K562 (cell line): Measurements from ENCODE around the gene CYS1. TPM values are rescaled to one million over a fixed set of nuclear protein-coding genes. Genes with fewer than 3 reads are reported as not detected.
A peak's percentile ranks its signal among the peaks of the same experiment; 100 is the strongest.
"Not testable (repeated sequence)": the region's sequence is repeated elsewhere in the genome, so short reads cannot be mapped to it uniquely, and the experiment has no call there.

ENCODE experiments used
- ATAC-seq: fragments of 200-7000 bp; cut with Tn5 transposase; 3 replicates; pipeline ENCODE4 v1.9.1; 2020; ENCODE audit warnings: moderate library complexity
- BruUV-seq: library from RNA; stranded (reverse); fragments of 400-500 nt; replicated peaks from 2 replicates; lab custom pipeline; 2021; lab: Mats Ljungman, UMichigan
- CTCF ChIA-PET: fragments of 300-600 bp; formaldehyde crosslinking; extraction: SDS; loops from one replicate; lab custom pipeline; 2021; ENCODE audit warnings: low intra/inter-chr PET ratio; lab: Yijun Ruan, JAX
- POLR2A ChIA-PET: fragments of 300-600, 350-650 bp; sonication (Branson Sonifier 250); formaldehyde crosslinking; extraction: SDS; loops from one replicate; lab custom pipeline; 2021; ENCODE audit warnings: antibody characterized with exemption, inconsistent platforms; lab: Yijun Ruan, JAX
- DNase-seq, 4 experiments: peaks; one replicate each; pipeline versions ENCODE4 v3.0.0 to v3.0.0-alpha.2; 2011 to 2018; ENCODE audit warnings: low spot score in 3 of 4, mixed read lengths in 3 of 4; ENCODE audit errors: extremely low read depth in 1 of 4
- FAIRE-seq: peaks from 2 replicates; lab custom pipeline; 2011; peaks lifted over from hg19 to GRCh38; lab: Jason Lieb, UNC
- H2AFZ ChIP-seq: 2 replicates; pipeline ENCODE4 v1.6.0; 2011; ENCODE audit warnings: low read depth, low read length, control low read depth, inconsistent platforms
- H3K27ac ChIP-seq: fragments of 200-600 bp; 3 replicates; pipeline ENCODE4 v1.8.0; 2011; ENCODE audit warnings: low read depth, mild to moderate bottlenecking, control low read depth, inconsistent platforms, low read length, moderate library complexity, mixed read lengths; ENCODE audit errors: extremely low read depth
- H3K27me3 ChIP-seq, 2 experiments: fragments of 300-600 bp in 1 of 2; 2 replicates in 1 of 2; 3 replicates in 1 of 2; pipeline versions ENCODE4 v1.6.0 to v1.8.0; 2011; ENCODE audit warnings: inconsistent platforms in 2 of 2, low read length in 2 of 2, mild to moderate bottlenecking in 1 of 2, mixed read lengths in 1 of 2, moderate library complexity in 1 of 2; ENCODE audit not compliant: control insufficient read depth in 2 of 2, insufficient read depth in 2 of 2
- H3K36me3 ChIP-seq: fragments of 300-600 bp; 3 replicates; pipeline ENCODE4 v1.8.0; 2011; ENCODE audit warnings: mild to moderate bottlenecking, low read length, inconsistent platforms; ENCODE audit not compliant: control insufficient read depth, insufficient read depth
- H3K4me1 ChIP-seq, 2 experiments: fragments of 200-600 bp in 1 of 2; replicated peaks in 1 of 2; 2 replicates in 1 of 2; 3 replicates in 1 of 2; pipeline versions ENCODE4 v1.5.1 to v1.8.0; 2011; ENCODE audit warnings: inconsistent platforms in 2 of 2, low read length in 2 of 2, mild to moderate bottlenecking in 1 of 2, mixed read lengths in 1 of 2, moderate library complexity in 1 of 2; ENCODE audit not compliant: control insufficient read depth in 2 of 2, insufficient read depth in 2 of 2
- H3K4me2 ChIP-seq: 2 replicates; pipeline ENCODE4 v1.6.1; 2011; ENCODE audit warnings: low read length, control low read depth, inconsistent platforms, mixed read lengths; ENCODE audit not compliant: insufficient read depth
- H3K4me3 ChIP-seq: fragments of 200-600 bp; sonication (generic), shearing (Covaris generic); 2 replicates; pipeline ENCODE4 v1.5.1; 2016; ENCODE audit warnings: control low read depth, inconsistent platforms
- H3K79me2 ChIP-seq: fragments of 200-600 bp; 3 replicates; pipeline ENCODE4 v1.8.0; 2011; ENCODE audit warnings: low read length, inconsistent platforms; ENCODE audit not compliant: control insufficient read depth, insufficient read depth
- H3K9ac ChIP-seq, 2 experiments: 2 replicates each; pipeline versions ENCODE4 v1.6.0 to v1.6.1; 2011; ENCODE audit warnings: low read depth in 2 of 2, low read length in 2 of 2, control low read depth in 1 of 2, inconsistent platforms in 1 of 2, mild to moderate bottlenecking in 1 of 2, mixed read lengths in 1 of 2; ENCODE audit not compliant: insufficient read depth in 1 of 2
- H3K9me1 ChIP-seq: one replicate; pipeline ENCODE4 v1.6.0; 2011; ENCODE audit warnings: inconsistent platforms, mild to moderate bottlenecking, low read length, moderate library complexity; ENCODE audit not compliant: control insufficient read depth, insufficient read depth
- H3K9me3 ChIP-seq: replicated peaks from 2 replicates; pipeline ENCODE4 v1.5.1; 2011; ENCODE audit warnings: low read depth, low read length, inconsistent platforms; ENCODE audit not compliant: control insufficient read depth, insufficient read depth
- H4K20me1 ChIP-seq: replicated peaks from 2 replicates; pipeline ENCODE4 v1.6.1; 2011; ENCODE audit warnings: low read length, inconsistent platforms, mixed read lengths; ENCODE audit not compliant: control insufficient read depth, insufficient read depth
- EP300 ChIP-seq: IDR thresholded peaks from 2 replicates; pipeline ENCODE4 v1.6.1; 2012; ENCODE audit warnings: low read length, improper control_type of control experiment
- NELFE ChIP-seq: IDR thresholded peaks from 2 replicates; pipeline ENCODE4 v1.6.1; 2011; ENCODE audit warnings: mild to moderate bottlenecking; ENCODE audit not compliant: insufficient read depth, insufficient read length
- NFYB ChIP-seq: IDR thresholded peaks from 2 replicates; pipeline ENCODE4 v1.6.1; 2011; ENCODE audit warnings: mild to moderate bottlenecking, moderate library complexity; ENCODE audit not compliant: insufficient read length; ENCODE audit errors: extremely low read depth
- PRPF4 ChIP-seq: fragments of 200-400 bp; formaldehyde crosslinking; IDR thresholded peaks from one replicate; pipeline ENCODE4 v1.6.1; 2017; ENCODE audit warnings: low read length, low read depth, mild to moderate bottlenecking; ENCODE audit not compliant: insufficient read depth, poor library complexity, severe bottlenecking
- WGBS: fragments of 100-300 bp; shearing (Covaris generic); methylation state at CpG from one replicate; pipeline ENCODE4 v1.1.6; 2016; ENCODE audit warnings: low coverage, mixed read lengths; ENCODE audit not compliant: insufficient coverage; ENCODE audit errors: missing lambda C conversion rate; 5-methylcytosine and 5-hydroxymethylcytosine counted together
- in situ Hi-C: fragments of 300-500 bp; cut with MboI; formaldehyde crosslinking; loops from 4 replicates; pipeline ENCODE4 v1.15.0; 2018; ENCODE audit warnings: inconsistent platforms, mixed read lengths
- intact Hi-C: fragments of 100-400 bp; cut with micrococcal nuclease; formaldehyde crosslinking; loops from 2 replicates; pipeline ENCODE4 v1.14.2; 2022
- polyA plus RNA-seq, 8 experiments: library from polyadenylated mRNA; depleted of rRNA in 4 of 8; stranded (reverse) in 5 of 8; unstranded in 3 of 8; fragments of >200 nt; fragmentation: Nextera tagmentation in 2 of 8; fragmentation: Illumina TruSeq in 1 of 8; extraction: Ambion mirVana in 2 of 8; extraction: Trizol in 1 of 8; gene quantifications; 2 replicates each; pipeline versions ENCODE4 v1.2.1 to v1.2.3, GENCODE V29; 2011 to 2014; ENCODE audit warnings: inconsistent platforms in 1 of 8, missing spikeins in 1 of 8
- total RNA-seq, 7 experiments: library from RNA; depleted of rRNA in 6 of 7; stranded (reverse); fragments of >200 nt in 6 of 7; fragmentation: Illumina TruSeq in 2 of 7; extraction: Trizol in 2 of 7; gene quantifications; 2 replicates each; pipeline versions ENCODE4 v1.2.1 to v1.2.3, GENCODE V29; 2011 to 2021; ENCODE audit warnings: low replicate concordance in 1 of 7

CYS1 gene
- total and polyA plus RNA-seq, 9 of the 15 experiments (the other 6 are each of a cell fraction or from before 2014, with no cell fraction given): 0.11 to 0.13 TPM; not detected in 7

GRCh38 chr2:10091889-10092244 lies 11.7 kb upstream of the CYS1 start:
- peak; percentile 8 for TF ChIP-seq NFYB
- H3K27ac ChIP-seq, CTCF ChIA-PET, H3K9me3 ChIP-seq, ATAC-seq, FAIRE-seq, H4K20me1 ChIP-seq, H3K4me3 ChIP-seq, H2AFZ ChIP-seq, intact Hi-C loops, H3K79me2 ChIP-seq, H3K9me1 ChIP-seq, H3K4me2 ChIP-seq, in situ Hi-C loops, DNase-seq, H3K9ac ChIP-seq, BruUV-seq, H3K36me3 ChIP-seq: not testable (repeated sequence)
- Histone ChIP-seq H3K27me3 (peaks cover 8 to 22% of the 10 kb centered on the region in 2 experiments; a peak in 4 of 5 replicates), H3K4me1 (peaks cover 0 to 15% of the 10 kb centered on the region in 2 experiments; a peak in 3 of 5 replicates)
- WGBS: 79% methylated on average over 2 of the region's 2 CpGs
- POLR2A ChIA-PET: interaction anchor here (0.7 to 1.4 kb wide), 3 partner anchors 9 to 19 kb away, joined by 3 to 5 read pairs (median 3); no protein-coding TSS in a partner anchor

DNA sequence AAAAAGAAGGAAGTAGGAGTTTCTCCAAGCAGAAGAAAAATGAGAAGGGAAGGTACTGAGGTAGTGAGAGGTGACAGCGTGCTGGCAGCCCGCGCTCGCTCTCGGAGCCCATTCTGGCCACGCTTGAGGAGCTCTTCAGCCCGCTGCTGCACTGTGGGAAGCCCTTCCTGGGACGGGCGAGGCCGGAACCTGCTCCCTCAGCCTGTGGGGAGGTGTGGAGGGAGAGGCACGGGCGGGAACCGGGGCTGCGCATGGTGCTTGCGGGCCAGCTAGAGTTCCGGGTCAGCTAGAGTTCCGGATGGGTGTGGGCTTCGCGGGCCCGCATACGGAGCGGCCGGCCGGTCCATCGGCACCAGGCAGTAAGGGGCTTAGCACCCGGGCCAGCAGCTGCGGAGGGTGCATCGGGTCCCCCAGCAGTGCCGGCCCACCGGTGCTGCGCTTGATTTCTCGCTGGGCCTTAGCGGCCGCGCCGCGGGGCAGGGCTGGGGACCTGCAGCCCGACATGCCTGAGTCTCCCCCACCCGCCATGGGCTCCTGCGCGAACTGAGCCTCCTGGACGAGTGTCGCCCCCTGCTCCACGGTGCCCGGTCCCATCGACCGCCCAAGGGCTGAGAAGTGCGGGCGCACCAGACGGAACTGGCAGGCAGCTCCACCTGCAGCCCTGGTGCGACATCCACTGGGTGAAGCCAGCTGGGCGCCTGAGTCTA lies 11.1 kb upstream of the CYS1 start:
- FAIRE-seq (no peak), DNase-seq (no peak), ATAC-seq (no peak)
- H3K27me3 ChIP-seq: peaks cover 6 to 22% of the 10 kb centered on the region in 2 experiments; a peak in 4 of 5 replicates
- no peak overlapping the region for H3K4me2 ChIP-seq
- in situ Hi-C loops: no loop called here
- H4K20me1 ChIP-seq: no peaks in the 10 kb centered on the region
- intact Hi-C loops: no loop called here
- H2AFZ ChIP-seq: no peak overlapping the region
- peaks cover 0 to 11% of the 10 kb centered on the region in 2 experiments; a peak in 1 of 5 replicates for H3K4me1 ChIP-seq
- WGBS: 68% methylated on average over 19 of the region's 52 CpGs
- H3K4me3 ChIP-seq: no peak overlapping the region
- POLR2A ChIA-PET: interaction anchor here (0.6 to 1.4 kb wide), 3 partner anchors 8 to 42 kb away, joined by 3 to 5 read pairs (median 3); no protein-coding TSS in a partner anchor
- no peaks in the 10 kb centered on the region for H3K9me1 ChIP-seq
- H3K9ac ChIP-seq: no peak overlapping the region; a peak in 1 of 4 replicates
- H3K9me3 ChIP-seq: no peaks in the 10 kb centered on the region
- TF ChIP-seq NELFE: no peak
- TF ChIP-seq EP300: no peak
- no peak for TF ChIP-seq PRPF4
- CTCF ChIA-PET: no interaction called here
- H3K36me3 ChIP-seq: no peaks in the 10 kb centered on the region
- no peaks in the 10 kb centered on the region for H3K79me2 ChIP-seq
- no TSS peak for BruUV-seq
- H3K27ac ChIP-seq: no peak overlapping the region
